ENCODE measurements around the gene PRKN.

- no peak for TF ChIP-seq CTCF (conservative IDR thresholded peaks at IDR 0.05; ENCODE audit: low read depth in 2 of 2)
- TF ChIP-seq EZH2 (IDR thresholded peaks at IDR 0.05; ENCODE audit: low read depth, unreplicated experiment) = no peak
- no peak for TF ChIP-seq POLR2AphosphoS5 (IDR thresholded peaks at IDR 0.05; ENCODE audit: low read depth)
- no peak for TF ChIP-seq EZH2phosphoT487 (IDR thresholded peaks at IDR 0.05; ENCODE audit: unreplicated experiment)
- no peak for TF ChIP-seq REST (IDR thresholded peaks at IDR 0.05; ENCODE audit: unreplicated experiment)
- no peak for TF ChIP-seq JUNB (IDR thresholded peaks at IDR 0.05; ENCODE audit: unreplicated experiment)
These were observed 781.1 kb downstream of the PRKN start for GRCh38 chr6:161946461-161946860.

All from GM23338 (cell line).